GM18517 (cell line): ENCODE data around the gene SNTB2.
"Not testable (repeated sequence)": the region's sequence is repeated elsewhere in the genome, so short reads cannot be mapped to it uniquely, and the experiment has no call there.

Experiments used
- ATAC-seq: cut with Tn5 transposase; IDR thresholded peaks from one replicate; pipeline ENCODE4 v1.9.1; 2021; ENCODE audit warnings: mild to moderate bottlenecking, moderate library complexity; ENCODE audit not compliant: unreplicated experiment

SNTB2 gene

DNA sequence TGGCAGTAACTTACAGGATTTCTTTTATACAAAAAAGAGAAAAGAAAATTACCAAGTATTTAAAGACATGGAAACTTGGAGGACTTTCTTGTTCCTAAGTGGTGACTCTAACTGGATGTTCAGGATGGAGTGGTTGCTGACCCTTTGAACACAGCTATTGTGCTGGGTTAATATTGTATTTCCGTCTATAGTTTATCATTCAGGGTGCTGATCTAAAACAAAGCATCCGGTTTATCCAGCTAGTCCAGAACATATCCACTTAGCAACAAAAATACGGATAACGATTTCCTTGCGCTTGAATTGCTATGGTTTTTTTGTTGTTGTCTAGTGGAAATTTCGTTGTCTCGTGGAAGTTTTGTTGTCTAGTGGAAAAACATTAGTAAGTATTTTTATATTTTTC, 38.2 kb downstream of the SNTB2 start:
- ATAC-seq, result no peak

DNA sequence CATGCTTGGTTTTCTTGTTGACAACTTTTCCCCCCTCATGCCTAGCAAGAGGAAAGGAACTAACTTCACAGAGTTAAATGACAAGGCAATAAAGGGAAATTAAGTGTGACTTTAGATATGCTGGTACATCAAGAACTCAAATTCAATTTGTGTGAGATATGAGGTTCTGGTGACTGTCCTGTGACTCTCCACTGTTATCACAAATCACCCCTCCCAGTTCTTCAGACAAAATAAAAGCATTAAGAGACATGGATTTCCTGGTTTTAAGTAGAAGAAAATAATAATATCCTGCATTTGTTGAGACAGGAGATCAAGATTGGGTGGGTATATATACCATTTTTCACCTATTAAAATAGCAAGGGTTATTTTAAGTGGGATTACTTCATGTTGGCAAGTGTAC, 46.2 kb downstream of the SNTB2 start:
- ATAC-seq, result no peak

DNA sequence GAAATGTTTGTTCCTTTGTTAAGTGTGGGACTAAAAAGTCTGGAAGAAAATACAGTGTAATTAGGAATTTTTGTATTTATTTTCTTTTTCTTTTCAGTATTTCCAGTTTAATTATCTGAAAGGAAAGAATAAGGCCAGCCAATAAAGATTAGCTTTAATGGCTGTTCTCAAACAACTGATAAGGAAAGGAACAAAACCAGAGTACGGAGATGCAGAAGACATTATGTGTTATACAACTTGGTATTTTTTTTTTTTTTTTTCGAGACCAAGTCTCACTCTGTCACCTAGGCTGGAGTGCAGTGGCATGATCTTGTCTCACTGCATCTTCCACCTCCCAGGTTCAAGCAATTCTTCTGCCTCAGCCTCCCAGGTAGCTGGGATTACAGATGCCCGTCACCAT, 47.5 kb downstream of the SNTB2 start:
- no peak for ATAC-seq

DNA sequence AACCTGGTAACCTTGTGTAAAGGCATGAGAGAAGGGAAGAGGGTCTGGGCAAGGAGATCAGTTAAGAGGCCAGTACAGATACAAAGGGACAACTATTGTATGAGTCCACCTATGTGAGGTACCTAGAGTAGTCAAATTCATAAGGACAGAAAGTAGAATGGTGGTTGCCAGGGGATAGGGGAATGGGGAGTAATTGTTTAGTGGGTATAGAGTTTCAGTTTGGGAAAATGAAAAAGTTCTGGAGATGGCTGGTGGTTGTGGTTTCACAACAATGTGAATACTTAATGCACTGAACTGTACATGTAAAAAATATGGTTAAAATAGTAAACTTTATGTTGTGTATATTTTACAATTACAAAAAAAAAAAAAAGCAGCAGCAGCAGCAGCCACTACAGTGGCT, 49.4 kb downstream of the SNTB2 start:
- ATAC-seq, result no peak

DNA sequence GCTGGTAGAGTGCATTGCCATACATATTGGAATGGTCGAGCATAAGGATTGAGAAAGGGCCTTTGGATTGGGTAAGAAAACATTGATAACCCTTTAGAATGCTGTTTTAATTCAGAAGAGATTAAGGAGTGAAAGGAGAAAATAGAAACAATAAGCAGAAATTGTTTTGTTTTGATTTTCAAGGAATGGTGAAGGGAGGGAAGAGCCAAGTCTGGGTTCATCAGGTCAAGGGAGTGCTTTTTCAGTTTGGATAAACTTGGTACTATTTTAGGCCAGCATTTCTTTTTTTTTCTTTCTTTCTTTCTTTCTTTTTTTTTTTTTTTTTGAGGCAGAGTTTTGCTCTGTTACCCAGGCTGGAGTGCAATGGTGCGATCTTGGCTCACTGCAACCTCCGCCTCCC, 50.3 kb downstream of the SNTB2 start:
- ATAC-seq, result no peak

DNA sequence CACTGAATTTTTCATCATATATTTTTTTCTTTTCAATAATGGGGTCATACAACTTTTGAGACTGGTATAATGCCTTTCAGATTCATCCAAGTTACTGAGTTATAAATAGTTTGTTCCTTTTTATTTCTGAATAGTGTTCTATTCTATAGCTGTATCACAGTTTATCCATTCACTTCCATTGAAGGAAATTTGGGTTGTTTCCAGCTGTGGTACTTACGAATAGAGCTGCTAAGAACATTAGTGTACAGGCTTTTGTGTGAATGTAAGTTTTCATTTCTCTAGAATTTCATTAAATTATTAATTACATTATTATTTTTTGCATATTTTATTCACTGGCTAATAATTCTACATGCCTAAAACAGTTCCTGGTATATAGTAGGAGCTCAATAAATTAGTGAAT, 52.9 kb downstream of the SNTB2 start:
- ATAC-seq, result no peak

DNA sequence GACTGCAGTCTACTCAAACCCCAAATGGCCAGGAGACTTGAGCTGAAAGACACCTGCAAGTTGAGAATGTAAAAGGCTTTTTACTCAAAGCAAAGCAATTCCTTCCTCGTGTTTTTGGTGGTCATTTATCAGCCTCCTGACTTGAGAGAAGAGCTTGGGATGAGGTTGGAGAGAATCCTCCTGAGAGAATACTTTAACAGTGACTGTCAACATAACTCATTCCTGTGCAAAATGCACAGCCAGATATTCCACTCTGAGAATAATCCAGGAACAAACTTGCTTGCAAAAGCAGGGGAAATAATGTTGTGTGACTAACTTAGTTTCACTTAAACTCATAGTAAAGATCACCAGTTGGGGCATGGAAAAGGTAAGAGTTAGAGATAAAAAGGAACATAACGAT, 53.4 kb downstream of the SNTB2 start:
- ATAC-seq, result no peak

DNA sequence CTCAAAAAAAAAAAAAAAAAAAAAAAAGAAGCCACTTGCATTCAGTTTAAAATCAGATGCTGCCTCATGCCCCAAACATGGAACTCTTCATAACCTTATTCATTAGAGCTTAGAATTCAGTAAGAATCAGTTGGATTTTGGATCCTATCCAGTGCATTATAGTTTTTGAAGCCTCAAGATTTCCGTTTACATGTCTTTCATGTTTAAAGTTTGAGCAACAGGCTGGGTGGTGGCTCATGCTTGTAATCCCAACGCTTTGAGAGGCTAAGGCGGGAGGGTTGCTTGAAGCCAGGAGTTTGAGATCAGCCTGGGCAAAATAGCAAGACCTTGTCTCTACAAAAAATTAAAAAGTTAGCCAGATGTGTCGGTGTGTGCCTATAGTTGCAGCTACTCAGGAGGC, 55.0 kb downstream of the SNTB2 start:
- no peak for ATAC-seq

DNA sequence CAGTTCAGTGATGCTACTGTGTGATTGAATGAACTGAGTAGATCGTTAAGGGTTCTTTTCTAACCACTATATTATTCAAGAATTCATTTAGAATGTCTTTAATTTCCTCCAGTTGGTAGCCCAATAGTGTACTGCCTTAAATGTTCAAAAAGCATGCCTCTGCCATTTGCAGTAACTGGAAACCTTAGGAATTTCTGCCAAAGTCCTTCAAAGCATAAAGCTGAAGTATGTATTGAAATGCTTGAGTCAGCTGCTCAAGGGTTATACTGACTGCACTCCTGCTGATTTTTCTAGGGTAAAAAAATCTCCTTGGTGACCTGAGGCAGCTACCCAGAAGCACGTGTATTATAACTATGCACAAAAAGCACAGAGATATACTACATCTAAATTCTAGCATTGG, 56.5 kb downstream of the SNTB2 start:
- no peak for ATAC-seq

DNA sequence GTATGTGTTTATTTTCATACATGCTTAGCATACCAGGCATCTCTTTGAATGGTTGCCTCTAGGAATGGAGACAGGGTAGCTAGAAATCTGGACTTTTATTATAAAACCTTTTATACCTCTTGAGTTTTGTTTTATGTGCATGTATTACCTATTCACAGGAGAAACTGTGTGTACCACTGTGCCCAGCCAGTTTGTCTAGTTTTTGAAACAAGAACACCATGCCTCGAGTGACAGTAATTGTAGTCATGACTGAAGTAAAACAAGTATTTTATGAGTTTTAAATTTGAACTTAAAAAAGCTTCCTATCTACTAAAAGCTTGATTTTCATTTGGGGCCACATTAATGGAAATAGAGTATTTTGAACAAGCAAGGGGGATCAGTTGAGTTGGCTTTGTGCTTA, 57.4 kb downstream of the SNTB2 start:
- ATAC-seq, result no peak

DNA sequence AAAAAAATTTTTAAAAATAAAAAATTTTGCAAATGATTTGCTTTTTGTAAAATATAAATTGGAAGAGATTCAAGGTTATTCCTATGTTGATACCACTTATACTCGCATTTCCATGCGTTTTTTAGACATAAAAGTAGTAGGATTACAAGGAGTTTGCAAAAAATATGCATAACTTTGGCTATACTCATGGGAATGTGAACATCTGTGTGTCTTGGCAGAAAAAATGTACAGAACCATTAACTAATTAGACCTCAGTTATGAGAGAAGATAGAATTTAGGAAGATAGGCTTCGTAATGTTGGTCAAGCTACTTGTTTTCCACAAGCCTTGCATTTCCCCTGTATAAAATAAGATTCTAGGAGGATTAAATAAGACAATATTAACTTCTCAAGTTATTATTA, 63.1 kb downstream of the SNTB2 start:
- ATAC-seq, result no peak

DNA sequence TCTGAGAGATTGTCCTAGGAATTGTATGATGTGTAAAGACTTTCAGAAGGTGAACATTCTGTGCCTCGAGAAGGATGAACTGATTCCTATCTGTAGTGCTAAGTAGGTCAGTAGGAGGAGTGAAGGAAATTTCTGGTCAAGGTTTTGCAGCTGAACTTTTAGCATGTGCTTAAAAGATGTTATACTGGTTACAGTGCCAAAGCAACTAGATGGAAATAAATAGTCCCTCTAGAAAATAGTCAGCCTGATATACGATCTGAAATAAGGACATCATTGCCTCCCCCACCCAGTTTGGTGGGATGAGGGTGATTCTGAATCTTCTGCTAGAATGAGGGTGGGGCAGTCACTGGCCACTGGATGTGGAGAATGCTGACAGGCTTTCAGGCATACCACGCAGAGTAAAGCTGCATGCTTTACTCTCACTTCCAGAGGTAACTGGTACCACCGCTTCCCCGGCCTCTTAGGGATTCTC, 66.9 kb downstream of the SNTB2 start:
- ATAC-seq, result no peak

DNA sequence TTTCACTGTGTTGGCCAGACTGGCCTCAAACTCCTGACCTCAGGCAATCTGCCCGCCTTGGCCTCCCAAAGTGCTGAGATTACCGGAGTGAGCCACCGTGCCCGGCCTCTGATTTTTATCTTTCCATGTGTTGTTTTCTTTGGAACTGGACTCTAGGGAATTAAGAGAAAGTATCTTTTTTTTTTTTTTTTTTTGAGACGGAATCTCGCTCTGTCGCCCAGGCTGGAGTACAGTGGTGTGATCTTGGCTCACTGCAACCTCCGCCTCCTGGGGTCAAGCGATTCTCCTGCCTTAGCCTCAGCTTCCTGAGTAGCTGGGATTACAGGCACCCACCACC, 72.4 kb downstream of the SNTB2 start:
- not testable (repeated sequence) for ATAC-seq

DNA sequence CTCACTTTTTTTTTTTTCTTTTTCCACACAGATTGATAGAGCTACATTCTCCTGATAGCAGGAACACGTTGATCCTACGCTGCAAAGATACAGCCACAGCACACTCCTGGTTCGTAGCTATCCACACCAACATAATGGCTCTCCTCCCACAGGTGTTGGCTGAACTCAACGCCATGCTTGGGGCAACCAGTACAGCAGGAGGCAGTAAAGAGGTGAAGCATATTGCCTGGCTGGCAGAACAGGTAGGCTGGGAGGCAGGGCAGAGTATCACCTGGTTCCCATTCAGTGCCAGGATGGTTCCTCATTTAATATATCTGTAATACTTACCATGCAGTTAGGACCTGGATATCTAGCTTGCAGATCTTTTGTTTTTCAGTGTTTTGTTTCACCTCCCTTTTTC, 73.1 kb downstream of the SNTB2 start:
- ATAC-seq, result no peak

DNA sequence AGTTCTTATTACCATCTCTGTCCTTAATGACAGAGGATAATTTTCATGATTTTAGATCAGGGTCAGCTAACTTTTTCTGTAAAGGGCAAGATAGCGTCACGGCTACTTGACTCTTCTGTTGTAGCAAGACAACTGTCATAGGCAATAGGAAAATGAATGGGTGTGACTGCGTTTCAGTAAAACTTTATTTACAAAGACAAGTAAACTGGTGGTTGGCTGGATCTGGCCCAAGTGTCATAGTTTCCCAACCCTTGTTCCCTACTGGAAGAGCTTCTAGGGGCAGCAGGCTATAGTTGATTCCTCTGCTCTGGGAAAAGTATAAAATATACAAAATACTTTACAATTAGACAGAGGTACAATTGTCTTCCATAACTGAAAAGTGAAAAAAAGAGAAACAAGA, 73.5 kb downstream of the SNTB2 start:
- ATAC-seq, result no peak

DNA sequence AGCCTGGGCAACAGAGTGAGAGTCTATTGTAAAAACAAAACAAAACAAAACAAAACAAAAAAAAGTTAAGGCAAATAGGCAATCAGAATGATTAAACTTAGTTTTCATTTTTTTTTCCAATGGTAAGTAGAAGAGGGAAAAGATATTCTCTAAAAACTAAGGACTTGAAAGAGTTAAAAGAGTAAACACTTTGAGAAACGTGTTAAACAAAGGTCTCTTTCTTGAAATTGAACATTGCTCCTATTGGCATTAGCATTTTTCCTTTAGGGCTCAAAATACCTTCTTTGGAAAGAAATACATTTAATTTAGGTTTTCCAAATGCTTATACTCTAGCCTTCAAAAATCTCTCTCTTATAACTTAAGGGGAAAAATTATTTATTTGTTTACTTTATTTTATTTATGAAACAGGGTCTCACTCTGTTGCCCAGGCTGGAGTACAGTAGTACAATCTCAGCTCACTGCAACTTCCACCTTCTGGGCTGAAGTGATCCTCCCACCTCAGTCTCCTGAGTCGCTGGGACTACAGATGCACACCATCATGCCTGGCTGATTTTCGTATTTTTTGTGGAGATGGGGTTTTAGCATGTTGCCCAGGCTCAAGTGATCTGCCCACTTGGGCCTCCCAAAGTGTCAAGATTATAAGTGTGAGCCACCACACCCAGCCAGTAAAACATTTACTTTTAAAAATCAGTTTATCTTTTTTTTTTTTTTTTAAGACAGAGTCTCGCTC, 79.5 kb downstream of the SNTB2 start:
- ATAC-seq, result no peak

DNA sequence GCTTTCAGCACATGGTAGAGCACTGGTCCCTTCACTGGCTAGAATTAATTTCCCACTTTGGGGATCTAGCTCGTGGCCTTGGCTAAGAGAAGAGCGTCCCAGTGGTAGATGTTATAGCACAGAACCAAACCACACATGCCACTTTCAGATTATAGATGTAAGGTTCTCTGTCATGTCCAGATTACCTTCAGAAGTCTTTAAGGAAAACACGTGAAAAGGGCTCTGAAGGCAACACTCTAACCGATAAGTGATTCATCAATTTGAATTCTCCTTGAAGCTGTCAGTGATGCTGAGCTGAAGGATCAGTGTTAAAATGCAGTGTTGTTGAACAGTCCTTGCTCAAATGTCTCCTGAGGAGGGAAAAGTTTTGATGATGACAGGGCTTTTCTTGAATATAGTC, 80.7 kb downstream of the SNTB2 start:
- ATAC-seq, result no peak

DNA sequence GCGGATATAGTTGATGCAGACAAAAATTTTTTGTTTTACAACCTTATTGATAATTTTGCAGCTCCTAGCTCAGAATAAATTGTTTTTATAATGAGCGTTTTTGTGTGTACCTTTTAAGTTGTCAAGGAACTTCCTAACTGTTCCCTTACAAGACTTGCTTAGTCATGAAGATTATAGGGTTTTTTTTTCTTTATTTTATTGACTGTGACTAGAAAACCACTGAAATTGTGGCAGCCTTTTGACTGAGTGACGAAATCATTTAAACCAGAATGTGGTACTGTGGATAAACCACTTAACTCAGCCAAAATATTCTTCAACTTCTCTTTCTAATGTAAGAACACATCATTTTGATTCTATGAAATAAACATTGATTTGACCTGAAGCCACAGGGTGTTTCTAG, 83.4 kb downstream of the SNTB2 start:
- no peak for ATAC-seq

DNA sequence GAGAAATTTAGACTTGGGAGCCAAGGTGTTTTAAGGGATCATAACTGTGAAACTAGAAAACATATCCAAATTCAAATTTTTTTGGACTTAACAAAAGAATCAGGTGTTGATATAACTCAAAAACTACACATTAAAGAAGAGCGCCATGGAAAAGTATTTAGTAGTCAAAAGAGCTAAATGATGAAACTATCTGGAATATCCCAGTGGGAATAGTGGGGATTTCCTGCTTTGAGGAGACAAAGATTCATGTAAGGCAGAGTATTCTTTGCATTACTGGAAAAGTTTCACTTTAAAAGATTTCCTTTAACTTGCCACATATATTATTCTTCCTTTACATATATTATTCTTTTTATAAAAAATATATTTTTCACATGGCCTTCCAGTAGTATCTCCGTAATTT, 83.9 kb downstream of the SNTB2 start:
- ATAC-seq, result no peak

DNA sequence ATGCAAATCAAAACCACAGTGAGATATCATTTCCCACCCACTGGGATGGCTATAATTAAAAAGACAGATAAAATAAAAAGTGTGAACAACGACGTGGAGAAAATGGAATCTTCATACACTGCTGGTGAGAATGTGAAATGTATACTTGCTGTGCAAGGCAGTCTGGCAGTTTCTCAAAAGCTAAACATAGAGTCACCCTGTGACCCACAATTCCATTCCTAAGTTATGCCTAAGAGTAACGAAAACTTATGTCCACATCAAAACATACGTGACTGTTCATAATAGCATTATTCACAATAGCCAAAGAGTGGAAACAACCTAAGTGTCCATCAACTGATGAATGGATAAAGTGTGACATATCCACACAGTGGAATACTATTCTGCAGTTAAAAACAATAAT, 86.0 kb downstream of the SNTB2 start:
- no peak for ATAC-seq

DNA sequence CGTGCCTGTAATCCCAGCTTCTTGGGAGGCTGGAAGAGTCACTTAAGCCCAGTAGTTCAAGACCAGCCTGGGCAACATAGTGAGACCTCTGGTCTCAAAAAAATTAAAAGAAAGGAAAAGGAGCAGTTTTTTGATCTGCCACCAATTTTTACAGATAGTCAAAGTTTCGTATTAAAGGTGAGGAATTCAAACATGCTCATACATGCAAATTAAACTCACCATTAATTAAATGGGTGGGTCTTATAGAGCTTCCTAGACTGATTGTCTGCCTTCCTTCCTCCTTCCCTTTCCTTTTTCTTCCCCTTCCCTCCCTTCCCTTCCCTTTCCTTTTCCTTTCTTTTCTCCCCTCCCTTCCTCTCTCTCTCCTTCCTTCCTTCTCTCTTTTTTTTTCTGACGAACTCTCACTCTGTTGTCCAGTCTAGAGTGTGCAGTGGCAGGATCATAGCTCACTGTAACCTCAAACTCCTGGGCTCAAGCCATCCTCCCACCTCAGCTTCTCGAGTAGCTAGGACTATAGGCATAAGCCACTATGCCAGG, 87.8 kb downstream of the SNTB2 start:
- no peak for ATAC-seq

DNA sequence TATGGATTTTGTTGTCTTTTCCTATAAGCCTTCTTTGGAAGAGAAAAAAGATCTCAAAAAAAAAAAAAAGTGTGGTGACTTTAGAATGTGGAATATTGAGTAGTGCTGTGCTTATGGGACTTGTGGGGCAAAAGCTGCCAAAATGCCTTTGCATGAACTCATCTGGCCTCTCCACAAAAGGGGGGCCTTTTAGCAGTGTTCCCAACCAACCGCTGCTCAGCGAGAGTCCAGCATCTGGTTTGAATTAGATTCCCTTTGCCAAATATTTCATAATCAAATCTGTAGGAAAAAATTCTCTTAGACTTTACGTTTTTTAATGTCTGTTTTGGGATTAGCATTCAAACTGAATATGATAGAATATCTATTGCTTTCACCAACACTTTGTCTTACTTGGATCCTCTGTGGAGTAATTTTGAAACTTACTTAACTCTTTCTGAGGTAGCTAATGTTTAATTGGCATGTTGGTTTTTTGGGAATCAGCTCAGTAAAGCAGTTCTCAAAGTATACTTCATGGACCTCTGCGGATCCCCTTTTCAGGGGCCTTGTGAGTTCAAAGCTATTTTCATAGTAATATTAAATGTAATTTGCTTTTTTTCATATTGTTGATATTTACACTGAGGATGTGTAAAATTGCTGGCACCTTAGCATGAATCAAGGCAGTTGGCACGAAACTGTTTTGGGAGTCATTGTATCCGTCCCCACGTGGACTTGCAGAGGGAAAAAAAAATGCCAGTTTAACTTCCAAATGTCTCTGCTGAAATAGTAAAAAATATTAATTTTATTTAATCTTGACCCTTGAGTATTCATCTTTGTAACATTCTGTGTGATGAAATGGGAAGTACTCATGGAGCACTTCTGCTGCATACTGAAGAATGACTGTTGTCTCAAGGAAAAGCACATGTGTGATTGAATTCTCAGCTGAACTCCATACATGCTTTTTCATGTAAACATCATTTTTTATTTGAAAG, 89.5 kb downstream of the SNTB2 start:
- no peak for ATAC-seq
